ENCODE results near the gene VEPH1.

The VEPH1 gene

DNA sequence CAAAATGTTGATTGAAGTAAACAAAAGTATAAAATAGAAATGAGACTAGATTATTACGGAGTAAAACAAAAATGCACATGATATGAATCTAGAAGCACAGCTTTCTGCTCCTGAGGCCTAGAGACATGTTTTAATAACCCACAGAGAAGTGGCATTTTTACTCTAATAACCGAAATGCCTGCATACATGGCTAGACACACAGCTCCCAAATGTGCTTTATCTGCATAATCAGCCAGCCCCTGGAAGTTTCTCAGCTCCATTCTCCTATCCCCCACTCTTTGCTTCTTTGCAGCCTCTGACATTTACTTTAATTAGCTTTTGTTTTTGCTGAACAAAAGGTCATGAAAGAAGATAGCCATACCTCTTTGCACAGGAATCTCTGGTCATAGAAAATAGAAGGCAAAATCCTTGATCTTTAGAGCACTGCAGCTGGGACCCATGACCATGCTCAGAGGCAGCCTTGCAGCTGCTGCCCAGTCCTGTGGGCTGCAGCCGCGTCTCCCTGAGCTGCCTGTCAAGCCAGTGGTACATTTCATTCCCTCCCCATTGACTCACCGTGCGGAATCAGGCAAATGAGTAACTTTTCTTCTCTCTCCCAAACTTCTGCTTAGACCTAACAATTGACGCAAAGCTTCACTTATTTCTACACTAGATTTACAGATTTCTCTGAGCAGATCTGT, at the start of gene VEPH1:
VEPH1 (minus strand) TSS at position 501 of the 680 bp plus-strand sequence. CDS start 8,067 bp downstream, outside the sequence.
- TF ChIP-seq, protein P1, sequence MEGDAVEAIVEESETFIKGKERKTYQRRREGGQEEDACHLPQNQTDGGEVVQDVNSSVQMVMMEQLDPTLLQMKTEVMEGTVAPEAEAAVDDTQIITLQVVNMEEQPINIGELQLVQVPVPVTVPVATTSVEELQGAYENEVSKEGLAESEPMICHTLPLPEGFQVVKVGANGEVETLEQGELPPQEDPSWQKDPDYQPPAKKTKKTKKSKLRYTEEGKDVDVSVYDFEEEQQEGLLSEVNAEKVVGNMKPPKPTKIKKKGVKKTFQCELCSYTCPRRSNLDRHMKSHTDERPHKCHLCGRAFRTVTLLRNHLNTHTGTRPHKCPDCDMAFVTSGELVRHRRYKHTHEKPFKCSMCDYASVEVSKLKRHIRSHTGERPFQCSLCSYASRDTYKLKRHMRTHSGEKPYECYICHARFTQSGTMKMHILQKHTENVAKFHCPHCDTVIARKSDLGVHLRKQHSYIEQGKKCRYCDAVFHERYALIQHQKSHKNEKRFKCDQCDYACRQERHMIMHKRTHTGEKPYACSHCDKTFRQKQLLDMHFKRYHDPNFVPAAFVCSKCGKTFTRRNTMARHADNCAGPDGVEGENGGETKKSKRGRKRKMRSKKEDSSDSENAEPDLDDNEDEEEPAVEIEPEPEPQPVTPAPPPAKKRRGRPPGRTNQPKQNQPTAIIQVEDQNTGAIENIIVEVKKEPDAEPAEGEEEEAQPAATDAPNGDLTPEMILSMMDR (IDR thresholded peaks at IDR 0.05): no peak

DNA sequence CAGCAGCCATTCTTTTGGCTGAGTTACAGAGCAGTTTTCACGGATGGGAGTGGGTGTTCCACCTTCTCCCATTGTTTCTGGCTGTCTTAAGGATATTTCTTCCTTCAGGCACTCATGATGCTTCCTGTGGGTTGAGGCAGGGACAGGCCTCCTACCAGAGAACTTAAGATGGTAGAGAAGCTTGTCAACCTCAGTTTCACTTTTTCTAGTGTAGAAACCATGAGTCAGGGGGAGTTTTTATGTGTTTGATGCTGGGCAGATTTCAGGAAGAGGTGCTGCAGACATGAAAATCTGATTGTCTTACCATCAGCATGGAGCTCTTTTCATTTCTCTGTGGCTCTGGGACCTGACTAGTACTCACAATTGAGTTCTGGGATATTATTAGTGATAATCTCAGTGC, 48.7 kb upstream of the VEPH1 start:
- TF ChIP-seq, protein P1 (IDR thresholded peaks at IDR 0.05): no peak

- TF ChIP-seq, protein P1 (IDR thresholded peaks at IDR 0.05): no peak
Observed at GRCh38 chr3:157549498-157549897, 46.3 kb upstream of the VEPH1 start.

DNA sequence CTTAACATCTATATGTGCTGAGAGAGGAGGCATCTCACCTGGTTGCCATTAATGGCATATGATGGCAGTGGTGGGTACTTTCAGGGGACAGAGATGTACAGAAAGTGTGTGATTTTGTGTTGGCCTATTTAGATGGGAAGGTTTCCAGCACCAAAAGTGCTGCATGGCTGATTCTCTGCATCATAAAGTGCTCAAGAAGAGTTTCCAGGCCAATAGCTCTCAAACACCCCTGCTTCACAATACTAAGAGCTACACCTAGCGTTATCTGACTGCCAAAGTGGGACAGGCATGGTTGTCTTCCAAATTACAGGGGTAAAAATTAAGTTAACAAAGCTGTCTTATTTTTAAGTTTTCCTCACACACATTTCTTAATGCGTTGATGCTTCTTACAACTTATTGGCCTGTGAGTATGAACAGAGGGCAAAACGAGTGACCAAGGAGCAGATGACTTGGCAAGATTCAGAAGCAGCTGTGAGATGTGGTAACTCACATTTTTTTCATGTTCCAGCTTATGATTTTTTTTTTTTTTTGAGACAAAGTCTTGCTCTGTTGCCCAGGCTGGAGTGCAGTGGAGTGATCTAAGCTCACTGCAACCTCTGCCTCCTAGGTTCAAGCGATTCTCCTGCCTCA, 41.4 kb upstream of the VEPH1 start:
- TF ChIP-seq, protein P1 (IDR thresholded peaks at IDR 0.05): no peak

GRCh38 chr3:157543501-157544035, 40.4 kb upstream of the VEPH1 start:
- TF ChIP-seq, protein P1 (IDR thresholded peaks at IDR 0.05): no peak

DNA sequence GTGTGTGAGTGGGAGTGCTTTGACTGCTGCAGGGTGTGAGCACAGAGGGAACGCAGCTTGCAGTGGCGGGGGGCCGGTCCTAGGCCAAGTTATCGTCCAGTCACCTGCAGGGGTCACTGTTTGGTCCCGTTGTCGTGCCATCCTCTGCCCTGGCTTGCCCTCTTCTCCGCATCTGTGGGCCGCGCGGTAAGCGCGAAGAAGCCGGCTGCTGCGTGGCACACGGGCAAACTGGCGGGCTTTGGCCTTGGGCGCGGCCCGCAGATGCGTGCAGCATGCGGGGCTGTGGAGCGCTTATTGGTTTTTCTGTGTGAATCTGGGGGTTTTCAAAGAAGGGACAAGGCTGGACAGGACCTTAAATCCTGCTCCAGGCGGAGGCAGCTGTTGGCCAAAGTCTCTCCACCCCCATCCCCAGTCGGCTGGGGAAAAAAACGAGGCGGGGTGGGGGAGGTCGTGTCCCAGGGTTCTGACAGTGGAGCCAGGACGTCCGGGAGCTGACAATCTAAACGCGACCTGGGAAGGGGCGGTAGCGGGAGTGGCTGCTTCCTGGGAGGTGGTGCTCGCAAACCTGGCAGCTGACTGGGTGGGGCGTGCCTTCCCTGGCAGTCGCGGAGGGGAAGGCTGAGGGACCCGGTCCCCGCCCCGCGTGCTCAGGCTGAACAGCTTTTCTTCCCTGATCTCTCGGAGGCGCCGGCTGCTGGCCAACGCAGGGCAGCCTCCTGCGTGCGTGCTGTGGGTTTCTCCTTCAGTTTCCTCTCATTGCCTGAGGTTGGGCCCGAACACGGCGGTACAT, 39.7 kb upstream of the VEPH1 start:
- TF ChIP-seq, protein P1 (IDR thresholded peaks at IDR 0.05): no peak

GRCh38 chr3:157541506-157542236, 38.5 kb upstream of the VEPH1 start:
- TF ChIP-seq, protein P1 (IDR thresholded peaks at IDR 0.05): no peak

Measured in LNCAP (cell line).